ENCODE measurements around the gene MYO5A.
"Not testable (repeated sequence)": the region's sequence is repeated elsewhere in the genome, so short reads cannot be mapped to it uniquely, and the experiment has no call there.

The MYO5A gene

GRCh38 chr15:52514482-52514881 lies 14.2 kb downstream of the MYO5A start:
- no peak for TF ChIP-seq CTCF (conservative IDR thresholded peaks at IDR 0.05)
- TF ChIP-seq ZFX (IDR thresholded peaks at IDR 0.05) = no peak
- H3K27ac ChIP-seq = no peak overlapping the region

GRCh38 chr15:52512869-52513268 lies 15.8 kb downstream of the MYO5A start:
- not testable (repeated sequence) for H3K27ac ChIP-seq

GRCh38 chr15:52511084-52511483 lies 17.6 kb downstream of the MYO5A start:
- TF ChIP-seq ZFX (IDR thresholded peaks at IDR 0.05) (no peak), CTCF (conservative IDR thresholded peaks at IDR 0.05) (no peak)
- no peak overlapping the region for H3K27ac ChIP-seq

- no peak overlapping the region for H3K27ac ChIP-seq
- no peak for TF ChIP-seq CTCF (conservative IDR thresholded peaks at IDR 0.05)
- no peak for TF ChIP-seq ZFX (IDR thresholded peaks at IDR 0.05)
Measured at GRCh38 chr15:52509500-52510245, 19.0 kb downstream of the MYO5A start.

- TF ChIP-seq CTCF (conservative IDR thresholded peaks at IDR 0.05) (no peak), ZFX (IDR thresholded peaks at IDR 0.05) (no peak)
- no peak overlapping the region for H3K27ac ChIP-seq
Measured at GRCh38 chr15:52506549-52506948, 22.1 kb downstream of the MYO5A start.

- TF ChIP-seq ZFX (IDR thresholded peaks at IDR 0.05) (no peak), CTCF (conservative IDR thresholded peaks at IDR 0.05) (no peak)
- no peak overlapping the region for H3K27ac ChIP-seq
Measured at GRCh38 chr15:52505151-52505550, 23.5 kb downstream of the MYO5A start.

GRCh38 chr15:52503788-52504496 lies 24.7 kb downstream of the MYO5A start:
- TF ChIP-seq ZFX (IDR thresholded peaks at IDR 0.05) = no peak
- TF ChIP-seq CTCF (conservative IDR thresholded peaks at IDR 0.05) = no peak
- no peak overlapping the region for H3K27ac ChIP-seq

Data from C4-2B (cell line).